ENCODE results near the gene ANKRD65.
A peak's percentile ranks its signal among the peaks of the same experiment; 100 is the strongest.
"Not testable (repeated sequence)": the region's sequence is repeated elsewhere in the genome, so short reads cannot be mapped to it uniquely, and the experiment has no call there.

Gene ANKRD65

DNA sequence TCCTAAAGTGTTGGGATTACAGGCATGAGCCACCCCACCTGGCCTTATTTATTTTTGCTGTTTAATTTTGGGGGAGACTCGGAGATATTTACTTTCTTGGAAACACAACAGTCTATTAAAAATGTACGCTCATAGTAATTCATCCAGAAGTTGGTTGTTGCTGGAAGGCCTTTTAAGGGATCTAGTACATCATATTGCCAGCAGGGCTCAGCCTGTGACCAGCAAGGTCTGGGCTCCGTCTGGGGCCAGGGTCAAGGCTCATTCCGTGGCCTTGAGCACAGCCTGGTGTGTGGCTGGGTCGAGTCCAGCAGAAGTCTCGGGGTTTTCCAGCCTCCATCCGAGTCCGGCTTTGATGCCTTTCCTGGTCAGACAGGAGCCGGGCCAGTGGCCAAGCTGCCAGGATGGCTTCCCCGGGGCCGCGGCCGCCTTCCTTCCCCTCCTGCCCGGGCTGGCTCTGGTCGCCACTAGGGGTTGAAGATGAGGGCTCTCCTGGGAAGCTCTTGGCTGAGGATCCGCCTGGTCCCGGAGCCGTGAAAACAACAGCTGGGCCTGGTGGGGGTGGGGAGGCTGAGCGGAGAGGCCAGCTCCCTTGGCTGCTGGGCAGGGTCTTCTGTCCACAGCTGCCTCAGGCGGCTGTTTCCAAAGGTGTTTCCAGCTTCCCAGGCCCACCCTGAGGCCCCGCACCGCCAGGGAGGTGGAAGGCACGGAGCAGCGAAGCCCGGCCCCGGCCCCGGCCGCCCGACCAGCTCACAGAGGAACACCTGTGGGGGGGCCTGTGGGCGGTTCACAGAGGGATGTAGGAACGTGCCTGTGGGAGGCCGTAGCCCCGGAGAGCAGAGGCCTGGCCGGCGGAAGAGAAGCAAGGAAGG lies 9.3 kb upstream of the ANKRD65 start:
- no peak for DNase-seq

GRCh38 chr1:1429671-1430073 lies 8.6 kb upstream of the ANKRD65 start:
- no peak for DNase-seq

DNA sequence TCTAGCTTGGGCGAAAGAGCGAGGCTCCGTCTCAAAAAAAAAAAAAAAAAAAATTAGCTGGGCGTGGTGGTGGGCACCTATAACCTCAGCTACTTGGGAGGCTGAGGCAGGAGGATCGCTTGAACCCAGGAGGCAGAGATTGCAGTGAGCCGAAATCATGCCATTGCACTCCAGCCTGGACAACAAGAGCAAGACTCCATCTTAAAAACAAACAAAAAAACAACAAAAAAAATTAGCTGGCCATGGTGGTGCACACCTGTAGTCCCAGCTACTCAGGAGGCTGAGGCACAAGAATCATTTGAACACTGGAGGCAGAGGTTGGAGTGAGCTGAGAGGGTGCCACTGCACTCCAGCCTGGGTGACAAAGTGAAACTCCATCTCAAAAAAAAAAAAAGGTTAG lies 7.9 kb upstream of the ANKRD65 start:
- DNase-seq, result not testable (repeated sequence)

DNA sequence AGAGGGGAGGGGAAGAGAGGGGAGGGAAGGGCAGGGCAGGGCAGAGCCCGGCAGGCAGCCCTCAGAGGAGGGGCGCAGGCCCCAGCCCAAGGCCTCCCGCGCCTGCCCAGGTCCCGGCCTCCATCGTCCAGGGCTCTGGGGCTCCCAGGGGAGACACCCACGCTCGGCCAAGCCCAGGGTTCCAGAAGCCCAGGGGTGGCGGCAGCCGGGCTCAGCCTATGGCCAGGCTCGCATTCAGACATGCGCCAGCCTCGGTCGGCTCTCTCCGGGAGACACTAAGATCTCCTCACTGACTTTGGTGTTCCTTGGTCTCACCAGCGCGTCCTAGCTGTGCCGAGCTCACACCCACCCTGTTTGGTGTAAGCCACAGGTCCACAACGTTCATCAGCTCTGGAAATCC lies 7.1 kb upstream of the ANKRD65 start:
- DNase-seq, result no peak

GRCh38 chr1:1427820-1428148 lies 6.7 kb upstream of the ANKRD65 start:
- no peak for DNase-seq

- no peak for DNase-seq
These were observed 6.2 kb upstream of the ANKRD65 start for GRCh38 chr1:1427106-1427819.

- no peak for DNase-seq
These were observed 5.5 kb upstream of the ANKRD65 start for GRCh38 chr1:1426496-1427105.

DNA sequence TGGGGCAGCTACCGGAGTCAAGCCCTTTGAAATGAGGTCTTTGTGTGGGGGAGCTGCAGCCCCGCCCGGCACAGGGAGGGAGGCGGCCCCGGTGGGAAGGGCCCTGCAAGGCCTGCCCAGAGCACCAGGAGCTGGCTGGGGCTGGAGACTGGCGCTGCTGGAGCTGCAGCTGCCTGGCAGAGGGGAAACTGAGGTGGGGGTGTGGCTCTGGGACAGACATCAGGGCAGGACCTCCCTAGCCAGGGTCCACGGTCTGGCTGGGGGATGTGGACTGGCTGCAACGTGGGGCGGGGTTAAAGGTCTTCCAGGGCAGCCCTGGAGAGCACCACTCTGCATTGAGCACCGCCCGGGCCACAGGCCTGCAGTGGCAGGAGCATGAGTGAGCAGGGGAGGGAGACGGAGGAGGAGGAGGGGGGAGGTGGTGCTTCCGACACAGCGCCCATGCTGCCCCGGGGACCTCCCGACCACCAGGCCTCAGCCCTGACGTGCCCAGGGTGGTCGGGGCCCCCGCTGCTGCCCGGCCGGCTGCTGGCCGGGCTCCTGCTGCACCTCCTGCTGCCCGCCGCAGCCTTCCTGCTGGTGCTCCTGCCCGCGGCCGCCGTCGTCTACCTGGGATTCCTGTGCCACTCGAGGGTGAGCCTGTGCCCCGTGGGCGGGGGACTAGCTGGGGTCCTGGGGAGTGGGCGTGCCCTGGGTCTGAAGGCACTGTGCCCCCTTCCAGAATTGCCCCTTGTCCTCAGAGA lies 4.8 kb upstream of the ANKRD65 start:
- no peak for DNase-seq

DNA sequence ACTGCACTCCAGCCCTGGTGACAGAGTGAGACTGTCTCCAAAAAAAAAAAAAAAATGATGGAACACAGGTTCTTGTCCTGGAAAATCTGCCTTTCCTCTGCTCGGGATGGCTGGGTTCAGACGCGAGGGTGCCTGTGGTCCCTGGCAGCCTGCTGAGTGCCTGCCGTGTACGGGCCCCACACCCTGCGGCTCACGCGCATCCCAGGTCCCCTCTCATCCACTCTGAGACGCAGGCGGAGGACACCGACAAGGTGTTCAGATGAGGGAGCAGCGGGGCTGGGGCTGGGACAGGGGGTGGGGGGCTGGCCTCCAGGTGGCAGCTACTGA lies 4.3 kb upstream of the ANKRD65 start:
- no peak for DNase-seq

- no peak for DNase-seq
These were observed 3.6 kb upstream of the ANKRD65 start for GRCh38 chr1:1424707-1425106.

DNA sequence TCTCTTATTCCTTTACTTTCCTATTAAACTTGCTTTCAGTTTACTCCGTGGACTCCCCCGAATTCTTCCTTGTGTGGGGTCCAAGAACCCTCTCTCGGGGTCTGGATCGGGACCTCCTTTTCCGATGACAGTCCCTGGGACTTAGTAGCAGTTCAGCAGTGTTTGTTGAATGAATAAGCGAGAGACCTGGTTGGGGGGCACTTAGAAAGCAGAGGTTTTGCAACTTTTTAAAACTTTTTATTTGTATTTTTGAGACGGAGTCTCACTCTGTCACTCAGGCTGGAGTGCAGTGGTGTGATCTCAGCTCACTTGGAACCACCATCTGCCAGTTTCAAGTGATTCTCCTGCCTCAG lies 2.1 kb upstream of the ANKRD65 start:
- no peak for DNase-seq

- no peak for DNase-seq
These were observed 1.6 kb upstream of the ANKRD65 start for GRCh38 chr1:1422465-1423244.

DNA sequence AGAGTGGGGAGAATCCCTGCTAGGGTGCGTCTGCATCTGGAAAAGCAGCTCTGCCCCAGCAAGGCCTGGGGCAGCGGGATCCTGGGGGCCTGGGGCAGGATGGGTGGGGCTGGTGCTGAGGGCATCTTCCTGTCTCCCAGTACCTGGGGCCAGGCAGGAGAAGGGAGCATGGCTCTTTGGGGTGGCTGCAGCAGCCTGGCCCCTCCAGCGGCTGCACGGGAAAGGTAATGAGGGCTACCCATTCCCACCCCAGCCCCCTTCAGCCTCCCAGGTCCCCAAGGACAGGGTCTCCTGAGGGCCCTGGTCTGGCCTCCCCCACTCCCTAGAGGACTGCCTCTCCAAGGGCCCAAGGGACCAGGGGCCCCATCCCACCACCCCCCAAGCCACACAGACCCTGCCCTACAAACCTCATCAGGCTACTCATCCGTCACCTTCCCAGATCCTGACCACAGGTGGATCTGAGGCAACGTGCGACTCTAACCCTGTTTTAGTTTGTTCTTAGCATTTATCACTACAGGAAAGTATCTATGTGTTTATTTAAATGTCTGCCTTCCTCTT lies 910 bp upstream of the ANKRD65 start:
- no peak for DNase-seq

DNA sequence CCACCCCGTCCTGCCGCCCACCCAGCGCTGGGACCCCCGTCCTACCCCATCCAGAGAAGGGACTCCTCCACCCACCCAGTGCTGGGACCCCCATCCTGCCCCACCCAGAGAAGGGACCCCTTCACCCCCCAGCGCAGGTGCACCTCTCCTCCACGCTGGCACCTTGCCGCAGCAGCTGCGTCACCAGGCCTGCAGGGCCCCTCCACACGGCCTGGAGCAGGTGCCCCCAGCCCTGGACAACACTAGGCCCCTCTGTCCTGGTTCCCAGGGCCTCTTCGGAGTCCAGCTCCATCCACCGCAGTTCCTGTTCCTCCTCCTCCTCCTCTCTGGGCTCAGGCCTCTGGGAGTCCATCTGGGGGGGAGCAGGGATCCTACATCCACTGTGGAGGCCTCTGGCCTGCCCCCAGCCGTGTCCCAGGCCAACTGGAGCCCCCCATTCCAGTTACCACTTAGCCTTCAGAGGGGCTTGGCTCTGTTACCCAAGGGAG lies 378 bp downstream of the ANKRD65 start:
- no peak for DNase-seq

DNA sequence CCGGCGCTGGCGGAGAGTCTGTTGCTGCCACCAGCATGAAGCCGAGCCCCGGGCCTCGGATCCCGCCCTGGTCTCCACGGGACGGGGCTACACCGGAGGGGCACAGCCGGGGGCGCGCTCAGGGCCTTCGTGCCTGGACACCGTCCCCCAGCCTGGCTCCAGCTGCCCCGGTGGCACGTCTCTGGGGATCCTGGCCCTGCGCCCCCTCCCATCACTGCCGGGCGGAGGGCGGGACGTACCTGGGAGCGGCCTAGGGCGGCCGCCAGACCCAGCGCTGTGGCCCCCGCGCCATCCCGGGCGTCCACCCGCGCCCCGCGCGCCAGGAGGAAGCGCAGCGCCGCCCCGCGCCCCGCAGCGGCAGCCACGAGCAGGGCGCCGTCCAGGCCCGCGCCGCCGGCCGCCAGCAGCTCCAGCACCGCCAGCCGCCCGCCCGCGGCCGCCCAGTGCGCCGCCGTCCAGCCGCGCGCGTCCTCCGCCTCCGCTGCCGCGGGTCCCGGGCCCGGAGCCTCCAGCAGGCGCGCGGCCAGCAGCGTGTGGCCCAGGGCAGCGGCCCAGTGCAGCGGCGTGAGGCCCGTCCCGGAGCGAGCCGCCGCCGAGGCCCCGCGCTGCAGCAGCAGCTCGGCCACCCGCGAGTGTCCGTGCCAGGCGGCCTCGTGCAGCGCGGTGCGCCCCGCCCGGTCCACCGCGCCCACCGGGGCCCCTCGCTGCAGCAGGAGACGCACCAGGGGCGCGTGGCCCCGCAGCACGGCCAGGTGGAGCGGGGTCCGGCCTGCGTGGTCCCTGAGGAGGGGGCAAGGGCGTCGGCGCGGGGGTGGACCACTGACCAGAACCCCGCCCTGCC lies 1.0 kb downstream of the ANKRD65 start:
- no peak for DNase-seq

GRCh38 chr1:1419363-1419812 lies 1.7 kb downstream of the ANKRD65 start:
- no peak for DNase-seq

DNA sequence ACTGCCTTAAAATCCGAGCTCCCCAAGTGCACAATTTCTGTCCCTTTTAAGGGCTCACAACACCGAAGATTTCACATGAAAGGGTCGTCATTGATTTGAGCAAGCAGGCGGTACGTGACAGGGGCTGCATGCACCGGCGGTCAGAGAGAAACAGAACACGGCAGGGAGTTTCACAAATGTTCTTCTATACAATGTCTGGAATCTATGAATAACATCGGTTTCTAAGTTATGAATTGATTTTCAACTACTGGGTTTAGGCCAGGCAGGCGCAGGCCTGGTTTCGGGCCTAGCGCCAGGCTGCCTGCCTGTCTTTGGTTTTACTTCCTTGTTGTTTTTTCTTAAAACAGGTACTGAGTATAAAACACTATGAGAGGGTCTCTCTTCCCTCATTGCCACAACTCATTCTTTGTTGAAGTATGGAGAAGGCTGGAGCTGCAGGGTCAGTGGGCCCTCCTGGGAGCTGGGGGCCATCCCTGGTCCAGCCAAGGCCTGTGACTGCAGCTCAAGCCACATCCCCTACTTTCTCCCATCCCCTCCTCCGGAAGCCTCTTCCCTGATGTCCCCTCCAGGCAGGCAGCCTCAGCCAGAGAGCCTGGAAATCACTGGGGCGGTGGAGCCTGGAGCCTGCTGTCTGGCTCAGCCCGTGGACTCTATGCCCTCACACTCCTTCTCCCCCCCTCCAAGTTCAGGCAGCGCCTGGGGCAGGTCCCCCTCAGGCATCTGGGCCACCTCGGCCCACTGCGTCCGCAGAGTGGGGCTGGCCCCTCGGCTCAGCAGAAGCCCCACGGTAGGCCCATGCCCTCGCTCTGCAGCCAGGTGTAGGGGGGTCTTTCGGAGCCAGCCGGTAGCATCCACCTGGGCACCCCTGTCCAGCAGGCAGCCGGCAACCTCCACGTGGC lies 2.4 kb downstream of the ANKRD65 start:
- DNase-seq, result no peak

GRCh38 chr1:1417825-1418463 lies 3.1 kb downstream of the ANKRD65 start:
- peak; percentile 63 for DNase-seq

- not testable (repeated sequence) for DNase-seq
These were observed 3.7 kb downstream of the ANKRD65 start for GRCh38 chr1:1417396-1417795.

DNA sequence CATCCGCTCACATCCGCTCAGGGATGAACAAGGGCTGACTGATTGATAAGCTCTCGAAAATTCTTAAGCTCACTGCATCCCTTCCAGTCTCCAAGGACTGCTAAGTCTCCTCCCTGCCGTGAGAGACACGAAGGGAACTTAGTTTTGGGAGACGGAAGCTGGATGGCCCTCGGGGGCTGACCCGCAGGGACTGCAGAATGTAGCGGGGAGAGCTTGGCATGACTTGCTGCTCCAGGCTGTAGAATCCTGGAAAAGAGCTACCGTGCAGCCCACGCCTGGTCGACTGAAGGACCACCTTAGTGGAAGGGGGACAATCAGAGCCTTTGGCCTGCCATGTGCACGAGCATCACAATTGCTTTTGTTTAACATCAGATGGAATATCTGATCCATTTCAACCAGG lies 5.3 kb downstream of the ANKRD65 start:
- DNase-seq, result no peak

All from activated CD4-positive, alpha-beta T cell treated with anti-CD3 and anti-CD28 coated beads, Interleukin-10, Interleukin-2, amounts not matched to agents 100 ng/mL and 50 ng/mL, durations not matched to agents 16 hours and 8 hours (primary cell).